ENCODE measurements around the gene PCAT7.

PCAT7 gene

GRCh38 chr9:94567271-94567670, 12.4 kb downstream of the PCAT7 start:
- Histone ChIP-seq H3K79me2 (ENCODE audit: insufficient read depth, low read length) (no peaks in the 10 kb centered on the region), H3K4me2 (ENCODE audit: insufficient read depth, low read length) (no peak overlapping the region), H4K20me1 (ENCODE audit: insufficient read depth, low read length) (no peaks in the 10 kb centered on the region), H3K27me3 (ENCODE audit: insufficient read depth, low read length, poor library complexity) (no peaks in the 10 kb centered on the region), H3K36me3 (ENCODE audit: insufficient read depth, low read length) (no peaks in the 10 kb centered on the region), H3K4me3 (ENCODE audit: low read depth in 1 of 2, low read length in 2 of 2) (no peak overlapping the region), H3K9ac (ENCODE audit: low read depth, low read length) (no peak overlapping the region), H2AFZ (ENCODE audit: low read depth, low read length) (no peak overlapping the region), H3K4me1 (ENCODE audit: insufficient read depth, low read length) (no peaks in the 10 kb centered on the region), H3K9me3 (ENCODE audit: insufficient read depth, low read length, severe bottlenecking) (no peaks in the 10 kb centered on the region), H3K27ac (ENCODE audit: low read length) (no peak overlapping the region)
- TF ChIP-seq CTCF (IDR thresholded peaks at IDR 0.05; ENCODE audit: borderline replicate concordance, extremely low read depth, low read length, poor library complexity, severe bottlenecking): no peak
- TF ChIP-seq EZH2 (IDR thresholded peaks at IDR 0.05; ENCODE audit: borderline replicate concordance, low read depth, low read length, severe bottlenecking): no peak
- DNase-seq (no peak), ATAC-seq (ENCODE audit: insufficient read depth, low read depth) (no peak)

- no peaks in the 10 kb centered on the region for H3K36me3 ChIP-seq (ENCODE audit: insufficient read depth, low read length)
- no peaks in the 10 kb centered on the region for H3K27me3 ChIP-seq (ENCODE audit: insufficient read depth, low read length, poor library complexity)
- no peak overlapping the region for H3K9ac ChIP-seq (ENCODE audit: low read depth, low read length)
- H3K4me3 ChIP-seq (ENCODE audit: low read depth in 1 of 2, low read length in 2 of 2): no peak overlapping the region
- H3K9me3 ChIP-seq (ENCODE audit: insufficient read depth, low read length, severe bottlenecking): no peaks in the 10 kb centered on the region
- DNase-seq (no peak), ATAC-seq (ENCODE audit: insufficient read depth, low read depth) (no peak)
- no peak overlapping the region for H3K27ac ChIP-seq (ENCODE audit: low read length)
- no peaks in the 10 kb centered on the region for H4K20me1 ChIP-seq (ENCODE audit: insufficient read depth, low read length)
- no peaks in the 10 kb centered on the region for H3K79me2 ChIP-seq (ENCODE audit: insufficient read depth, low read length)
- H3K4me2 ChIP-seq (ENCODE audit: insufficient read depth, low read length): no peak overlapping the region
- H2AFZ ChIP-seq (ENCODE audit: low read depth, low read length): no peak overlapping the region
- TF ChIP-seq EZH2 (IDR thresholded peaks at IDR 0.05; ENCODE audit: borderline replicate concordance, low read depth, low read length, severe bottlenecking) (no peak), CTCF (IDR thresholded peaks at IDR 0.05; ENCODE audit: borderline replicate concordance, extremely low read depth, low read length, poor library complexity, severe bottlenecking) (no peak)
- H3K4me1 ChIP-seq (ENCODE audit: insufficient read depth, low read length): no peaks in the 10 kb centered on the region
Observed at GRCh38 chr9:94568250-94568889, 13.5 kb downstream of the PCAT7 start.

GRCh38 chr9:94568972-94569712, 14.3 kb downstream of the PCAT7 start:
- H3K36me3 ChIP-seq (ENCODE audit: insufficient read depth, low read length): no peaks in the 10 kb centered on the region
- no peaks in the 10 kb centered on the region for H3K4me1 ChIP-seq (ENCODE audit: insufficient read depth, low read length)
- H3K79me2 ChIP-seq (ENCODE audit: insufficient read depth, low read length): no peaks in the 10 kb centered on the region
- H3K27me3 ChIP-seq (ENCODE audit: insufficient read depth, low read length, poor library complexity): no peaks in the 10 kb centered on the region
- H3K4me2 ChIP-seq (ENCODE audit: insufficient read depth, low read length): no peak overlapping the region
- TF ChIP-seq CTCF (IDR thresholded peaks at IDR 0.05; ENCODE audit: borderline replicate concordance, extremely low read depth, low read length, poor library complexity, severe bottlenecking) (no peak), EZH2 (IDR thresholded peaks at IDR 0.05; ENCODE audit: borderline replicate concordance, low read depth, low read length, severe bottlenecking) (no peak)
- H2AFZ ChIP-seq (ENCODE audit: low read depth, low read length): no peak overlapping the region
- H3K27ac ChIP-seq (ENCODE audit: low read length): no peak overlapping the region
- no peaks in the 10 kb centered on the region for H3K9me3 ChIP-seq (ENCODE audit: insufficient read depth, low read length, severe bottlenecking)
- no peaks in the 10 kb centered on the region for H4K20me1 ChIP-seq (ENCODE audit: insufficient read depth, low read length)
- DNase-seq: no peak
- no peak overlapping the region for H3K9ac ChIP-seq (ENCODE audit: low read depth, low read length)
- H3K4me3 ChIP-seq (ENCODE audit: low read depth in 1 of 2, low read length in 2 of 2): no peak overlapping the region
- ATAC-seq (ENCODE audit: insufficient read depth, low read depth): no peak

Data from DND-41 (cell line).